OCI-LY7 (cell line): ENCODE data around the gene MPZL2.

ENCODE experiments used
- CTCF ChIP-seq: fragments of 200-600 bp; sonication (generic); conservative IDR thresholded peaks from 2 replicates; pipeline ENCODE4 v1.5.1; 2014; ENCODE audit warnings: mild to moderate bottlenecking, antibody characterized with exemption, low read length, moderate library complexity, mixed read lengths
- EZH2phosphoT487 ChIP-seq: fragments of 200-600 bp; sonication (generic); IDR thresholded peaks from 2 replicates; pipeline ENCODE4 v1.6.1; 2018; ENCODE audit warnings: low read depth, borderline replicate concordance, mild to moderate bottlenecking, mixed run types, antibody characterized with exemption, low read length, moderate library complexity, mixed read lengths

- TF ChIP-seq CTCF = no peak
- TF ChIP-seq EZH2phosphoT487 = no peak
Measured at GRCh38 chr11:118207079-118207478, 57.0 kb downstream of the MPZL2 start.
